Measurements from ENCODE around the gene RPS6KA2. TPM values are rescaled to one million over a fixed set of nuclear protein-coding genes. Genes with fewer than 3 reads are reported as not detected.

Gene RPS6KA2
- total RNA-seq, 1 experiment from 2014 or later = 18.5 TPM

DNA sequence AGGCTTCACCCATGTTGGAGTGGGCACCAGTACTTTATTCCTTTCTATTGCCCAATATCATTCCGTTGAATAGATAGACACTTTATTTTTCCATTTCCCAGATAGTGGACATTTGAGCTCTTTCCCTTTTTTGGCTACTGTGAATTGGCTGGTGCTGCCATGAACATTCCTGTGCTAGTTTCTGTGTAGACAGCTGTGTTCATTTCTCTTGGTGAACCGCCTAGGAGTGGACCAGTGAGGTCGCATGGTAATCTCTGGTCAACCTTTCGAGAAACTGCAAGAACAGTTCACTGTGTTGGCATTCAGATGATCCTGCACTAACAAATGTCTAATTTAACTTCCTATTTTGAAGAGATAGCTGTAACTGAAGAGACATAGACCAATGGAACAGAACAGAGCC lies 99.2 kb downstream of the RPS6KA2 start:
- ChIA-PET CTCF (no interaction called here), POLR2A (ENCODE audit: unreplicated experiment) (no interaction called here)
- TF ChIP-seq EZH2 (IDR thresholded peaks at IDR 0.05; ENCODE audit: low read depth) (no peak), CTCF (conservative IDR thresholded peaks at IDR 0.05) (no peak)
- no peak overlapping the region for H3K4me2 ChIP-seq
- H3K9me2 ChIP-seq (ENCODE audit: insufficient read depth) = no peaks in the 10 kb centered on the region
- DNase-seq = no peak
- H3K79me2 ChIP-seq (ENCODE audit: low read depth) = no peaks in the 10 kb centered on the region
- H3K27me3 ChIP-seq (ENCODE audit: insufficient read depth, low read depth) = no peaks in the 10 kb centered on the region
- no TSS peak for BruUV-seq (replicated peaks)
- no peak overlapping the region for H2AFZ ChIP-seq
- H3F3A ChIP-seq (ENCODE audit: insufficient read depth, low read depth) = peaks cover 11% of the 10 kb centered on the region; the same call in 1 of the 2 replicates
- no peaks in the 10 kb centered on the region; the same call in 1 of the 2 replicates for H3K9me3 ChIP-seq (ENCODE audit: insufficient read depth, low read depth)
- no peak overlapping the region for H3K27ac ChIP-seq
- no peaks in the 10 kb centered on the region for H3K36me3 ChIP-seq (ENCODE audit: low read depth)
- intact Hi-C loops (cut with micrococcal nuclease; ENCODE audit: unreplicated experiment) = no loop called here
- no peaks in the 10 kb centered on the region for H4K20me1 ChIP-seq (ENCODE audit: insufficient read depth)
- H3K4me3 ChIP-seq = no peak overlapping the region
- H3K4me1 ChIP-seq (replicated peaks; ENCODE audit: insufficient read depth) = peaks cover 26% of the 10 kb centered on the region

DNA sequence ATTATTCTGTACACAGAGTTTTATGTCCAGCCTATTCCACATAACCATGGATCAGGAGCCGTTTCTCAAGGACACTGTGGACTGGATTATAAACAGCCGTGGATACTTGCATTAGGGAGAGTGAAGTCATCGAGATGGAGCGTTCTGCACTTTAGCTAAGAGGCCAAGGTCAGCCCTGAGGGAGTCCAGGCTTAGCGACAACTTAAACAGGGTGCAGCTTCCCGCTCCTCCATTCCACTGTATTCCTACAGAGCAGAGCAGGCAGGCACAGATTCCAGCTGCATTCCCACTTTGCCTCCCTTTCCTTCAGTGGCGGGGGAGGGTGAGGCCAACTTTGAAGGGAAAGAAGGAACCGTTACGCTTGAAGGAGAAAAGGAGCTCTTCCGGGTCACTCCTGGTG lies 100.1 kb downstream of the RPS6KA2 start:
- no peak for TF ChIP-seq CTCF (conservative IDR thresholded peaks at IDR 0.05)
- no peak for TF ChIP-seq EZH2 (IDR thresholded peaks at IDR 0.05; ENCODE audit: low read depth)
- Histone ChIP-seq H3K9me3 (ENCODE audit: insufficient read depth, low read depth) (no peaks in the 10 kb centered on the region; the same call in 1 of the 2 replicates), H3F3A (ENCODE audit: insufficient read depth, low read depth) (peaks cover 11% of the 10 kb centered on the region; the same call in 1 of the 2 replicates), H3K27ac (no peak overlapping the region), H3K27me3 (ENCODE audit: insufficient read depth, low read depth) (no peaks in the 10 kb centered on the region), H3K9me2 (ENCODE audit: insufficient read depth) (no peaks in the 10 kb centered on the region), H3K4me1 (replicated peaks; ENCODE audit: insufficient read depth) (peaks cover 25% of the 10 kb centered on the region), H4K20me1 (ENCODE audit: insufficient read depth) (no peaks in the 10 kb centered on the region), H3K36me3 (ENCODE audit: low read depth) (no peaks in the 10 kb centered on the region), H3K79me2 (ENCODE audit: low read depth) (no peaks in the 10 kb centered on the region), H3K4me3 (no peak overlapping the region), H3K4me2 (no peak overlapping the region), H2AFZ (no peak overlapping the region)
- BruUV-seq (replicated peaks) = no TSS peak
- no peak for DNase-seq
- CTCF ChIA-PET = no interaction called here
- intact Hi-C loops (cut with micrococcal nuclease; ENCODE audit: unreplicated experiment) = no loop called here
- POLR2A ChIA-PET (ENCODE audit: unreplicated experiment) = no interaction called here

DNA sequence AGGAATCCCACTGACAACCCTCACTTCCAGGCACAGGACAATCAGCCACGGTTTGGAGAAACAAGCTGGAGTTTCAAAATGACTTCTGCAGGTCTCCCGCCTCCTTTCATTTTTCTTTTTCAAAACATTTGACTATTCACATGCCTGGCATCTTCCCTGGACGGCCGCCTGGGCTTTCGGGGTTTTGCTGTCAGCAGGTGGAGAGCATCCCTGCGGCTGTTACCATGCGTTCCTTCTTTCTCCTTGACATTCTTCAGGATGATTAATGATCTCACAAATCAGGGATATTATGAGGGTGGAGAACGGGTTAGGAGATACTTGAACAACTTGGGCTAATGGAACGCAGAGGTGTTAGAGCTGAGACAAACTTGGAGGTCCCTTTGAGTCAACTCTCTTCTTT lies 101.5 kb downstream of the RPS6KA2 start:
- Histone ChIP-seq H3K4me1 (replicated peaks; ENCODE audit: insufficient read depth) (peaks cover 14% of the 10 kb centered on the region), H3K27ac (no peak overlapping the region), H3K4me2 (no peak overlapping the region), H3K9me2 (ENCODE audit: insufficient read depth) (no peaks in the 10 kb centered on the region), H2AFZ (no peak overlapping the region), H3K9me3 (ENCODE audit: insufficient read depth, low read depth) (no peaks in the 10 kb centered on the region; the same call in 1 of the 2 replicates), H3K4me3 (no peak overlapping the region), H3K79me2 (ENCODE audit: low read depth) (no peaks in the 10 kb centered on the region), H3F3A (ENCODE audit: insufficient read depth, low read depth) (peaks cover 11% of the 10 kb centered on the region; the same call in 1 of the 2 replicates), H3K27me3 (ENCODE audit: insufficient read depth, low read depth) (no peaks in the 10 kb centered on the region), H4K20me1 (ENCODE audit: insufficient read depth) (no peaks in the 10 kb centered on the region), H3K36me3 (ENCODE audit: low read depth) (no peaks in the 10 kb centered on the region)
- intact Hi-C loops (cut with micrococcal nuclease; ENCODE audit: unreplicated experiment) = no loop called here
- CTCF ChIA-PET = no interaction called here
- no peak for DNase-seq
- POLR2A ChIA-PET (ENCODE audit: unreplicated experiment) = no interaction called here
- no peak for TF ChIP-seq CTCF (conservative IDR thresholded peaks at IDR 0.05)
- TF ChIP-seq EZH2 (IDR thresholded peaks at IDR 0.05; ENCODE audit: low read depth) = no peak
- BruUV-seq (replicated peaks) = no TSS peak
